WTC11 (cell line): ENCODE results near the gene IGSF9B. TPM values are rescaled to one million over a fixed set of nuclear protein-coding genes. Genes with fewer than 3 reads are reported as not detected.

Source experiments
- ATAC-seq: fragments of 200-7000 bp; cut with Tn5 transposase; 2 replicates; pipeline ENCODE4 v1.10.0; 2021; ENCODE audit warnings: mild to moderate bottlenecking, moderate library complexity
- CTCF ChIA-PET: fragments of 300-600 bp; sonication (Branson Sonifier 250); formaldehyde crosslinking; loops from one replicate; lab custom pipeline; 2021; ENCODE audit warnings: antibody characterized with exemption; lab: Charles Lee
- POLR2A ChIA-PET: fragments of 350-600 bp; sonication (Branson Sonifier 250); formaldehyde crosslinking; loops from one replicate; lab custom pipeline; 2021; ENCODE audit warnings: antibody characterized with exemption; lab: Charles Lee
- DNase-seq: peaks from one replicate; pipeline ENCODE4 v3.0.0; 2021; ENCODE audit warnings: low spot score
- H3K27ac Mint-ChIP-seq: 2 replicates; pipeline ENCODE4 v1.8.0; 2021; ENCODE audit warnings: mixed read lengths
- H3K27me3 Mint-ChIP-seq: 2 replicates; pipeline ENCODE4 v1.8.0; 2021; ENCODE audit warnings: low read depth, mild to moderate bottlenecking, moderate library complexity, mixed read lengths
- H3K36me3 Mint-ChIP-seq: 2 replicates; pipeline ENCODE4 v1.8.0; 2021; ENCODE audit warnings: mixed read lengths
- H3K4me1 Mint-ChIP-seq: 2 replicates; pipeline ENCODE4 v1.8.0; 2022; ENCODE audit warnings: mixed read lengths
- H3K4me3 Mint-ChIP-seq: 2 replicates; pipeline ENCODE4 v1.8.0; 2021; ENCODE audit warnings: mild to moderate bottlenecking, moderate library complexity, mixed read lengths
- H3K9me3 Mint-ChIP-seq: 2 replicates; pipeline ENCODE4 v1.8.0; 2021; ENCODE audit warnings: mixed read lengths
- ARID4B ChIP-seq: sonication (generic); formaldehyde crosslinking; IDR thresholded peaks from 2 replicates; pipeline ENCODE4 v1.8.0; 2023; ENCODE audit warnings: missing genetic modification reagents, mild to moderate bottlenecking, borderline replicate concordance
- ELF4 ChIP-seq: sonication (generic); formaldehyde crosslinking; IDR thresholded peaks from 2 replicates; pipeline ENCODE4 v1.8.1; 2022; ENCODE audit warnings: low read depth, mild to moderate bottlenecking, moderate library complexity, missing genetic modification reagents
- FOXJ3 ChIP-seq: sonication (generic); formaldehyde crosslinking; IDR thresholded peaks from 2 replicates; pipeline ENCODE4 v1.9.0; 2021; ENCODE audit warnings: missing genetic modification reagents, mild to moderate bottlenecking, borderline replicate concordance
- MAX ChIP-seq: sonication (generic); formaldehyde crosslinking; IDR thresholded peaks from 2 replicates; pipeline ENCODE4 v1.8.0; 2022; ENCODE audit warnings: mild to moderate bottlenecking, missing genetic modification reagents
- MYBL2 ChIP-seq: sonication (generic); formaldehyde crosslinking; IDR thresholded peaks from 2 replicates; pipeline ENCODE4 v1.8.1; 2023; ENCODE audit warnings: mild to moderate bottlenecking, moderate library complexity, missing genetic modification reagents
- SMAD4 ChIP-seq: sonication (generic); formaldehyde crosslinking; IDR thresholded peaks from 2 replicates; pipeline ENCODE4 v1.8.0; 2022; ENCODE audit warnings: mild to moderate bottlenecking, missing genetic modification reagents
- TCF7 ChIP-seq: sonication (generic); formaldehyde crosslinking; IDR thresholded peaks from 2 replicates; pipeline ENCODE4 v1.8.0; 2022; ENCODE audit warnings: mild to moderate bottlenecking, low read depth, missing genetic modification reagents, moderate library complexity
- USF2 ChIP-seq: sonication (generic); formaldehyde crosslinking; IDR thresholded peaks from 2 replicates; pipeline ENCODE4 v1.8.1; 2023; ENCODE audit warnings: mild to moderate bottlenecking, missing genetic modification reagents, moderate library complexity
- ZNF425 ChIP-seq: fragments of 250-450 bp; sonication (Bioruptor Pico); conservative IDR thresholded peaks from 2 replicates; pipeline ENCODE4 v1.9.0; 2021; ENCODE audit warnings: mild to moderate bottlenecking
- ZNF512 ChIP-seq: sonication (generic); formaldehyde crosslinking; IDR thresholded peaks from 2 replicates; pipeline ENCODE4 v1.8.1; 2022; ENCODE audit warnings: missing genetic modification reagents, borderline replicate concordance
- ZNF671 ChIP-seq: fragments of 250-450 bp; sonication (Bioruptor Pico); IDR thresholded peaks from 2 replicates; pipeline ENCODE4 v1.8.0; 2021; ENCODE audit warnings: mild to moderate bottlenecking
- total RNA-seq: library from RNA; stranded (reverse); gene quantifications from 3 replicates; pipeline ENCODE4 v1.2.3, GENCODE V29; 2021

Gene IGSF9B
- total RNA-seq, 1 experiment from 2014 or later = 52.7 TPM

- H3K4me3 Mint-ChIP-seq = no peak overlapping the region
- no peaks in the 10 kb centered on the region for H3K36me3 Mint-ChIP-seq
- H3K27ac Mint-ChIP-seq = no peak overlapping the region
These were observed 33.7 kb upstream of the IGSF9B start for GRCh38 chr11:133990501-133990900.

GRCh38 chr11:133988686-133989410, 32.1 kb upstream of the IGSF9B start:
- Mint-ChIP-seq H3K4me3 (no peak overlapping the region), H3K36me3 (no peaks in the 10 kb centered on the region), H3K27ac (no peak overlapping the region)
- TF ChIP-seq ZNF671 = no peak
- TF ChIP-seq SMAD4 (CRISPR knock-in tag) = no peak
- TF ChIP-seq FOXJ3 = no peak
- TF ChIP-seq ARID4B (CRISPR knock-in tag) = no peak
- no peak for TF ChIP-seq ZNF425 (CRISPR knock-in tag)
- TF ChIP-seq ELF4 = no peak
- no peak for TF ChIP-seq MYBL2 (CRISPR knock-in tag)

More at GRCh38 chr11:133990501-133990900, 33.7 kb upstream of the IGSF9B start:
- no peaks in the 10 kb centered on the region for H3K27me3 Mint-ChIP-seq
- TF ChIP-seq MAX (CRISPR knock-in tag) (no peak), ARID4B (CRISPR knock-in tag) (no peak), USF2 (CRISPR knock-in tag) (no peak), ZNF512 (no peak), TCF7 (CRISPR knock-in tag) (no peak)
- ChIA-PET CTCF (no interaction called here), POLR2A (no interaction called here)
- DNase-seq (no peak), ATAC-seq (no peak)
- 0 out of 2 replicates have a peak, but pooled peaks cover 10% of the 10 kb centered on the region for H3K4me1 Mint-ChIP-seq
- H3K9me3 Mint-ChIP-seq = no peaks in the 10 kb centered on the region

More at GRCh38 chr11:133988686-133989410, 32.1 kb upstream of the IGSF9B start:
- DNase-seq = no peak
- Mint-ChIP-seq H3K27me3 (no peaks in the 10 kb centered on the region), H3K4me1 (0 out of 2 replicates have a peak, but pooled peaks cover 10% of the 10 kb centered on the region), H3K9me3 (no peaks in the 10 kb centered on the region)
- ATAC-seq = no peak
- POLR2A ChIA-PET = no interaction called here
- CTCF ChIA-PET = interaction anchor here (1.4 kb wide), 1 partner anchor 61 kb away, joined by 4 read pairs; no protein-coding TSS in a partner anchor
